HepG2 (cell line): ENCODE measurements around the gene TYMP. TPM values are rescaled to one million over a fixed set of nuclear protein-coding genes. Genes with fewer than 3 reads are reported as not detected.
A peak's percentile ranks its signal among the peaks of the same experiment; 100 is the strongest.

ENCODE experiments used
- FOXC1 ChIP-seq: sonication (generic); formaldehyde crosslinking; IDR thresholded peaks from 2 replicates; pipeline ENCODE4 v1.8.0; 2022; ENCODE audit warnings: mild to moderate bottlenecking, missing genetic modification reagents, borderline replicate concordance
- FOXK1 ChIP-seq: sonication (generic); formaldehyde crosslinking; IDR thresholded peaks from 2 replicates; pipeline ENCODE4 v1.4.0; 2020; ENCODE audit warnings: low read depth, missing genetic modification reagents, borderline replicate concordance
- MXI1 ChIP-seq: IDR thresholded peaks from 3 replicates; pipeline ENCODE4 v1.6.1; 2012; ENCODE audit warnings: low read depth, low read length, inconsistent platforms, borderline replicate concordance
- RXRA ChIP-seq: sonication (generic); formaldehyde crosslinking; IDR thresholded peaks from 2 replicates; pipeline ENCODE4 v1.5.1; 2020; ENCODE audit warnings: missing genetic modification reagents
- TGIF2 ChIP-seq: IDR thresholded peaks from 2 replicates; pipeline ENCODE4 v1.6.1; 2016; ENCODE audit warnings: control low read depth, missing compliant biosample characterization
- ZKSCAN8 ChIP-seq: IDR thresholded peaks from 2 replicates; pipeline ENCODE4 v1.6.1; 2016; ENCODE audit warnings: borderline replicate concordance, missing genetic modification reagents, missing compliant biosample characterization
- ZNF30 ChIP-seq: sonication (generic); formaldehyde crosslinking; IDR thresholded peaks from 2 replicates; pipeline ENCODE4 v1.5.0; 2020; ENCODE audit warnings: mild to moderate bottlenecking, missing genetic modification reagents
- ZNF326 ChIP-seq: sonication (generic); formaldehyde crosslinking; IDR thresholded peaks from 2 replicates; pipeline ENCODE4 v1.4.0; 2020; ENCODE audit warnings: missing genetic modification reagents, borderline replicate concordance
- ZNF7 ChIP-seq: IDR thresholded peaks from 2 replicates; pipeline ENCODE4 v1.6.1; 2016; ENCODE audit warnings: missing biosample characterization, missing genetic modification reagents
- ZNF781 ChIP-seq: sonication (generic); formaldehyde crosslinking; IDR thresholded peaks from 2 replicates; pipeline ENCODE4 v1.5.1; 2020; ENCODE audit warnings: borderline replicate concordance, mild to moderate bottlenecking, missing genetic modification reagents; ENCODE audit errors: not compliant biosample characterization
- ZNF839 ChIP-seq: sonication (generic); formaldehyde crosslinking; IDR thresholded peaks from 2 replicates; pipeline ENCODE4 v1.4.0; 2020; ENCODE audit warnings: missing genetic modification reagents, mild to moderate bottlenecking, borderline replicate concordance
- ZNF850 ChIP-seq: sonication (generic); formaldehyde crosslinking; conservative IDR thresholded peaks from 2 replicates; pipeline ENCODE4 v1.9.0; 2021; ENCODE audit warnings: mild to moderate bottlenecking, missing genetic modification reagents
- ZSCAN31 ChIP-seq: sonication (generic); formaldehyde crosslinking; IDR thresholded peaks from 2 replicates; pipeline ENCODE4 v1.5.0; 2020; ENCODE audit warnings: low read depth, mild to moderate bottlenecking, missing genetic modification reagents
- polyA plus RNA-seq, 8 experiments: library from polyadenylated mRNA; depleted of rRNA in 3 of 8; stranded (reverse) in 7 of 8; unstranded in 1 of 8; fragments of >200 nt; fragmentation: Illumina TruSeq in 4 of 8; extraction: Trizol in 4 of 8; gene quantifications; 2 replicates each; pipeline versions ENCODE4 v1.2.1 to v1.2.3, GENCODE V29; 2011 to 2016; ENCODE audit warnings: low read depth in 4 of 8, missing spikeins in 1 of 8, mixed read lengths in 1 of 8; ENCODE audit not compliant: insufficient read depth in 1 of 8
- total RNA-seq, 5 experiments: library from RNA; depleted of rRNA; stranded (reverse); fragments of >200 nt; fragmentation: Illumina TruSeq; extraction: Trizol; gene quantifications; 2 replicates each; pipeline ENCODE4 v1.2.3, GENCODE V29; 2016; ENCODE audit warnings: low read depth in 1 of 5
- TF ChIP-seq, protein P1 (sequence below): sonication (generic); formaldehyde crosslinking; IDR thresholded peaks from 2 replicates; pipeline ENCODE4 v1.4.0; 2020; ENCODE audit warnings: mild to moderate bottlenecking, missing genetic modification reagents
- TF ChIP-seq, protein P2 (sequence below): IDR thresholded peaks from 2 replicates; pipeline ENCODE4 v1.6.1; 2016

Gene TYMP
- total and polyA plus RNA-seq, 2 of the 13 experiments (the other 11 are each of a cell fraction or from before 2014, with no cell fraction given): 3.9 to 4.3 TPM

DNA sequence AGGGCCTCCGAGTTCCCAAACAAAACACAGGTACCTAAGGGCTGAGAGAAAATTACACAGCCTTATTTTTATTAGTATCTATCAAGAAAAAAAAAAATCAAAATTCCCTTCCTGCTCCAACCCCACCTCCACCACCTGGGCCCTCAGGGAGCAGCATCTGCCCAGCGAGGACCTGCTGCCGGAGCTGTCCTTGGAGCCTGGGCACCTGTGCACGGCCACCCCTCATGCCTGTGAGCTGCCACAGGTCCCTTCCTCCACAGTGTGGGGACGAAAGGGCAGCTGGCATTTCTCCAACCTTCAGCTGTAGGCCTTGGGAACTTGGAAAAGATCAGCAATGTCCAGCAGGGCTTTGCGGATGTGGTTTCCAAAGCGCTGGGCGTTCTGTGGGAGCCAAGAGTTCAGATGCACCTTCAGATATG lies 39.2 kb upstream of the TYMP start (continued):
- TF ChIP-seq, protein P1, sequence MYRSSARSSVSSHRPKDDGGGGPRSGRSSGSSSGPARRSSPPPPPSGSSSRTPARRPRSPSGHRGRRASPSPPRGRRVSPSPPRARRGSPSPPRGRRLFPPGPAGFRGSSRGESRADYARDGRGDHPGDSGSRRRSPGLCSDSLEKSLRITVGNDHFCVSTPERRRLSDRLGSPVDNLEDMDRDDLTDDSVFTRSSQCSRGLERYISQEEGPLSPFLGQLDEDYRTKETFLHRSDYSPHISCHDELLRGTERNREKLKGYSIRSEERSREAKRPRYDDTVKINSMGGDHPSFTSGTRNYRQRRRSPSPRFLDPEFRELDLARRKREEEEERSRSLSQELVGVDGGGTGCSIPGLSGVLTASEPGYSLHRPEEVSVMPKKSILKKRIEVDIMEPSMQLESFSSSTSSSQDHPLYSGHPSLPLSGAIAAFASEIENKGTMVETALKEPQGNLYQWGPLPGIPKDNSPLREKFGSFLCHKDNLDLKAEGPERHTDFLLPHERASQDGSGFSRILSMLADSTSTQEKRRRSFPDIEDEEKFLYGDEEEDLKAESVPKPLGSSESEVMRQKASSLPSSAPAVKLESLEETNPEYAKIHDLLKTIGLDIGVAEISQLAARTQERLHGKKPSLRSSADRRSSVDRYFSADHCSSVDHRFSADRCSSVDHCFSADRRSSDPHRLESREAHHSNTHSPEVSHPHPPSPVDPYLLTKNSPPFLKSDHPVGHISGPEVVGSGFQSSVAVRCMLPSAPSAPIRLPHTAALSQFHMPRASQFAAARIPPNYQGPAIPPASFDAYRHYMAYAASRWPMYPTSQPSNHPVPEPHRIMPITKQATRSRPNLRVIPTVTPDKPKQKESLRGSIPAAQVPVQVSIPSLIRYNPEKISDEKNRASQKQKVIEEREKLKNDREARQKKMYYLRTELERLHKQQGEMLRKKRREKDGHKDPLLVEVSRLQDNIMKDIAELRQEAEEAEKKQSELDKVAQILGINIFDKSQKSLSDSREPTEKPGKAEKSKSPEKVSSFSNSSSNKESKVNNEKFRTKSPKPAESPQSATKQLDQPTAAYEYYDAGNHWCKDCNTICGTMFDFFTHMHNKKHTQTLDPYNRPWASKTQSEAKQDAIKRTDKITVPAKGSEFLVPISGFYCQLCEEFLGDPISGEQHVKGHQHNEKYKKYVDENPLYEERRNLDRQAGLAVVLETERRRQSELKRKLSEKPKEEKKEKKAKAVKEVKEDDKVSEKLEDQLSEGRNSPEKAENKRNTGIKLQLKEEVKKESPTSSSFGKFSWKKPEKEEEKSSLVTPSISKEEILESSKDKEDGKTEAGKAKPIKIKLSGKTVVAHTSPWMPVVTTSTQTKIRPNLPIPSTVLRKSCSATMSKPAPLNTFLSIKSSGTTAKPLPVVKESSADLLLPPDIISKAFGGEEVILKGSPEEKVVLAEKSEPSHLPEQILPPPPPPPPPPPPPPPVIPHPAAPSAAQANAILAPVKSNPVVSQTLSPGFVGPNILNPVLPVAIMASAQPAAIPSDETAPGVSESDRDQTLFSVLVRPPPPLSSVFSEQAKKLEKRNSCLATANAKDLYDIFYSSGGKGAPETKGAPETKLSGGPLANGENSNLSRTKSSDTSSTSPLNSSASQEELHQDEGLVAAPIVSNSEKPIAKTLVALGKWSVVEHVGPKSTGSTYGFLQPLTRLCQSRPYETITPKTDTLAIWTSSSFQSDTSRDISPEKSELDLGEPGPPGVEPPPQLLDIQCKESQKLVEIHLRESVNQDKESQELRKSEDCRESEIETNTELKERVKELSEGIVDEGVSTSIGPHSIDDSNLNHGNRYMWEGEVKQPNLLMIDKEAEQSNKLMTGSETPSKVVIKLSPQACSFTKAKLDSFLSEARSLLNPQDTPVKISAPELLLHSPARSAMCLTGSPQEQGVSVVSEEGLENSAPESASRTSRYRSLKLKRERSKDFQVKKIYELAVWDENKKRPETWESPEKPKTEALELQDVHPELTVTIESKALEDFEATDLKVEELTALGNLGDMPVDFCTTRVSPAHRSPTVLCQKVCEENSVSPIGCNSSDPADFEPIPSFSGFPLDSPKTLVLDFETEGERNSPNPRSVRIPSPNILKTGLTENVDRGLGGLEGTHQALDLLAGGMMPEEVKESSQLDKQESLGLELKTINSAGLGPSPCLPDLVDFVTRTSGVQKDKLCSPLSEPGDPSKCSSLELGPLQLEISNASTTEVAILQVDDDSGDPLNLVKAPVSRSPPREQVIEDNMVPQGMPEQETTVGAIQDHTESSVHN (CRISPR knock-in tag): no peak
- TF ChIP-seq ZNF326 (no peak), TGIF2 (CRISPR knock-in tag) (no peak), ZNF30 (CRISPR knock-in tag) (no peak), ZNF7 (no peak), MXI1 (no peak), RXRA (CRISPR knock-in tag) (no peak), ZSCAN31 (CRISPR knock-in tag) (0 out of 2 replicates have a peak, but pooled peaks have one; percentile 25), ZNF850 (no peak), FOXC1 (CRISPR knock-in tag) (no peak; the same call in 1 of the 2 replicates), ZKSCAN8 (CRISPR knock-in tag) (no peak), ZNF839 (no peak), FOXK1 (CRISPR knock-in tag) (no peak), ZNF781 (CRISPR knock-in tag) (no peak)
- TF ChIP-seq, protein P2, sequence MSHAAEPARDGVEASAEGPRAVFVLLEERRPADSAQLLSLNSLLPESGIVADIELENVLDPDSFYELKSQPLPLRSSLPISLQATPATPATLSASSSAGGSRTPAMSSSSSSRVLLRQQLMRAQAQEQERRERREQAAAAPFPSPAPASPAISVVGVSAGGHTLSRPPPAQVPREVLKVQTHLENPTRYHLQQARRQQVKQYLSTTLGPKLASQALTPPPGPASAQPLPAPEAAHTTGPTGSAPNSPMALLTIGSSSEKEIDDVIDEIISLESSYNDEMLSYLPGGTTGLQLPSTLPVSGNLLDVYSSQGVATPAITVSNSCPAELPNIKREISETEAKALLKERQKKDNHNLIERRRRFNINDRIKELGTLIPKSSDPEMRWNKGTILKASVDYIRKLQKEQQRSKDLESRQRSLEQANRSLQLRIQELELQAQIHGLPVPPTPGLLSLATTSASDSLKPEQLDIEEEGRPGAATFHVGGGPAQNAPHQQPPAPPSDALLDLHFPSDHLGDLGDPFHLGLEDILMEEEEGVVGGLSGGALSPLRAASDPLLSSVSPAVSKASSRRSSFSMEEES (CRISPR knock-in tag): no peak
